H9 (cell line): ENCODE measurements around the gene ASTL. TPM values are rescaled to one million over a fixed set of nuclear protein-coding genes. Genes with fewer than 3 reads are reported as not detected.

Experiments
- DNase-seq: peaks from one replicate; pipeline ENCODE4 v3.0.0-alpha.2; 2017
- H2AFZ ChIP-seq: one replicate; pipeline ENCODE4 v1.6.1; 2013; ENCODE audit warnings: mild to moderate bottlenecking, low read length, control low read depth, moderate library complexity
- H2AK5ac ChIP-seq: 2 replicates; pipeline ENCODE4 v1.6.1; 2013; ENCODE audit warnings: low read length, control low read depth, mixed read lengths; ENCODE audit not compliant: insufficient read length
- H2BK120ac ChIP-seq: one replicate; pipeline ENCODE4 v1.6.1; 2013; ENCODE audit warnings: low read depth, mild to moderate bottlenecking, low read length, control low read depth, inconsistent platforms; ENCODE audit not compliant: poor library complexity, severe bottlenecking
- H2BK12ac ChIP-seq: 2 replicates; pipeline ENCODE4 v1.6.1; 2013; ENCODE audit warnings: low read length, control low read depth, mixed read lengths, low read depth; ENCODE audit not compliant: insufficient read length
- H2BK15ac ChIP-seq: 2 replicates; pipeline ENCODE4 v1.6.1; 2013; ENCODE audit warnings: low read depth, low read length, control low read depth
- H2BK20ac ChIP-seq: one replicate; pipeline ENCODE4 v1.6.1; 2013; ENCODE audit warnings: low read depth, mild to moderate bottlenecking, low read length, control low read depth, inconsistent platforms; ENCODE audit not compliant: poor library complexity, severe bottlenecking
- H2BK5ac ChIP-seq: 2 replicates; pipeline ENCODE4 v1.6.1; 2013; ENCODE audit warnings: low read length, control low read depth, mixed read lengths; ENCODE audit not compliant: insufficient read length
- H3K14ac ChIP-seq: 2 replicates; pipeline ENCODE4 v1.6.1; 2013; ENCODE audit warnings: low read length, control low read depth; ENCODE audit not compliant: insufficient read depth
- H3K18ac ChIP-seq: 2 replicates; pipeline ENCODE4 v1.6.1; 2013; ENCODE audit warnings: low read depth, mild to moderate bottlenecking, mixed read lengths, low read length, control low read depth; ENCODE audit not compliant: insufficient read length
- H3K23ac ChIP-seq: 2 replicates; pipeline ENCODE4 v1.6.1; 2013; ENCODE audit warnings: low read length, control low read depth, mixed read lengths, low read depth; ENCODE audit not compliant: insufficient read length
- H3K23me2 ChIP-seq: 2 replicates; pipeline ENCODE4 v1.6.1; 2013; ENCODE audit warnings: low read depth, mild to moderate bottlenecking, mixed read lengths, low read length, control low read depth; ENCODE audit not compliant: insufficient read length, poor library complexity, severe bottlenecking
- H3K27ac ChIP-seq: 2 replicates; pipeline ENCODE4 v1.5.1; 2013; ENCODE audit warnings: low read length, control low read depth, mixed read lengths, low read depth; ENCODE audit not compliant: insufficient read length
- H3K27me3 ChIP-seq: 2 replicates; pipeline ENCODE4 v1.6.1; 2013; ENCODE audit warnings: low read length, control low read depth, inconsistent platforms; ENCODE audit not compliant: insufficient read depth
- H3K4ac ChIP-seq: 2 replicates; pipeline ENCODE4 v1.6.1; 2013; ENCODE audit warnings: low read depth, mild to moderate bottlenecking, control low read depth, inconsistent platforms, low read length, moderate library complexity
- H3K4me1 ChIP-seq: 2 replicates; pipeline ENCODE4 v1.6.1; 2013; ENCODE audit warnings: low read length, control low read depth, inconsistent platforms; ENCODE audit not compliant: insufficient read depth
- H3K4me2 ChIP-seq: 2 replicates; pipeline ENCODE4 v1.6.1; 2013; ENCODE audit warnings: low read length, control low read depth, mixed read lengths; ENCODE audit not compliant: insufficient read length, insufficient read depth
- H3K56ac ChIP-seq: 2 replicates; pipeline ENCODE4 v1.6.1; 2013; ENCODE audit warnings: low read depth, mild to moderate bottlenecking, mixed read lengths, low read length, control low read depth; ENCODE audit not compliant: insufficient read length
- H3K79me1 ChIP-seq: 2 replicates; pipeline ENCODE4 v1.6.1; 2013; ENCODE audit warnings: low read depth, mild to moderate bottlenecking, moderate library complexity, low read length, control low read depth, inconsistent platforms; ENCODE audit not compliant: insufficient read depth, poor library complexity, severe bottlenecking
- H3K79me2 ChIP-seq: 2 replicates; pipeline ENCODE4 v1.6.1; 2013; ENCODE audit warnings: low read length, control low read depth, inconsistent platforms; ENCODE audit not compliant: insufficient read depth
- H3K9ac ChIP-seq: 2 replicates; pipeline ENCODE4 v1.6.1; 2013; ENCODE audit warnings: low read length, control low read depth, mixed read lengths; ENCODE audit not compliant: insufficient read length; ENCODE audit errors: extremely low read depth
- H3K9me3 ChIP-seq: one replicate; pipeline ENCODE4 v1.6.1; 2013; ENCODE audit warnings: low read depth, low read length, inconsistent platforms; ENCODE audit not compliant: control insufficient read depth
- H3T11ph ChIP-seq: one replicate; pipeline ENCODE4 v1.6.1; 2013; ENCODE audit warnings: mild to moderate bottlenecking, low read length, control low read depth, inconsistent platforms
- H4K20me1 ChIP-seq: one replicate; pipeline ENCODE4 v1.6.1; 2013; ENCODE audit not compliant: control insufficient read depth, insufficient read length, insufficient read depth
- H4K5ac ChIP-seq: 2 replicates; pipeline ENCODE4 v1.6.1; 2013; ENCODE audit warnings: low read depth, mild to moderate bottlenecking, mixed read lengths, low read length, control low read depth; ENCODE audit not compliant: insufficient read length
- H4K8ac ChIP-seq: replicated peaks from 2 replicates; pipeline ENCODE4 v1.6.1; 2013; ENCODE audit warnings: low read length, control low read depth, mixed read lengths, low read depth; ENCODE audit not compliant: insufficient read length
- H4K91ac ChIP-seq: 2 replicates; pipeline ENCODE4 v1.6.1; 2013; ENCODE audit warnings: low read depth, mild to moderate bottlenecking, moderate library complexity, mixed read lengths, low read length, control low read depth; ENCODE audit not compliant: insufficient read length
- H3K27ac Mint-ChIP-seq, 3 experiments: 2 replicates in 2 of 3; 3 replicates in 1 of 3; pipeline ENCODE4 v1.8.0; 2020 to 2021; ENCODE audit warnings: mixed read lengths in 3 of 3, mild to moderate bottlenecking in 1 of 3, moderate library complexity in 1 of 3
- H3K27me3 Mint-ChIP-seq: 2 replicates; pipeline ENCODE4 v1.8.0; 2021; ENCODE audit warnings: low read depth, mild to moderate bottlenecking, moderate library complexity, mixed read lengths
- H3K36me3 Mint-ChIP-seq, 3 experiments: 2 replicates in 2 of 3; 3 replicates in 1 of 3; pipeline ENCODE4 v1.8.0; 2020 to 2021; ENCODE audit warnings: low read depth in 3 of 3, mixed read lengths in 3 of 3; ENCODE audit not compliant: insufficient read depth in 1 of 3
- H3K4me1 Mint-ChIP-seq, 2 experiments: 2 replicates each; pipeline ENCODE4 v1.8.0; 2020; ENCODE audit warnings: mixed read lengths in 2 of 2
- H3K4me3 Mint-ChIP-seq, 2 experiments: 2 replicates in 1 of 2; 3 replicates in 1 of 2; pipeline ENCODE4 v1.8.0; 2020 to 2021; ENCODE audit warnings: mild to moderate bottlenecking in 2 of 2, mixed read lengths in 2 of 2, moderate library complexity in 1 of 2
- H3K9me3 Mint-ChIP-seq, 2 experiments: 2 replicates in 1 of 2; 3 replicates in 1 of 2; pipeline ENCODE4 v1.8.0; 2020; ENCODE audit warnings: mild to moderate bottlenecking in 2 of 2, mixed read lengths in 2 of 2, moderate library complexity in 1 of 2
- WGBS: extraction: QIAGEN DNeasy Blood & Tissue Kit; methylation state at CpG from one replicate; pipeline ENCODE4 v1.1.7; 2013; ENCODE audit warnings: missing lambda C conversion rate, low lambda C conversion rate, mixed read lengths; ENCODE audit not compliant: insufficient read length; ENCODE audit errors: extremely low coverage; 5-methylcytosine and 5-hydroxymethylcytosine counted together
- total RNA-seq: library from RNA; stranded (reverse); gene quantifications from 2 replicates; pipeline ENCODE4 v1.2.1, GENCODE V29; 2021
- TF ChIP-seq, protein P1 (sequence below): fragments of 200-600 bp; sonication (generic); conservative IDR thresholded peaks from 3 replicates; pipeline ENCODE4 v1.8.0; 2021; ENCODE audit warnings: antibody characterized with exemption, mild to moderate bottlenecking

Gene ASTL
- total RNA-seq, 1 experiment from 2014 or later: 0.81 TPM

DNA sequence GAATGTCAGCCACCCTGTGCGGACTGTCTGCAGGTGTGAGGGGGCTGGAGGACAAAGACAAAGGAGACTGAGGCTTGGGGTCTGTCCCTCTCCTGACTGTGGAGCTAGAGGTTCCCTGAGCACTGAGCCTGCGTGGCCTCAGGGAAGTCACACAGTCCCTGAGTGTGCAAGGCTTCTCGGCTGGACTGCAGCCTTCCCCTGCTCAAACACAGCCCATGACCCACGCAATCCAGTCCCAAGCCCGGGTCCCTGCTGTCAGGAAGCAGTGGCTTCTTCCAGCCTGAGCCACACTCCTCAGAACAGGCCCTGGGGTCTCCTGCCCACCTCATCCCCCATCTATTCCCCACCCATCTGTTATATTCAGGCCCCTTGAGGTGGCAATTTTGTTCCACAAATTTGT lies 2.7 kb downstream of the ASTL start:
- H3K36me3 Mint-ChIP-seq: no peaks in the 10 kb centered on the region
- H3K27ac Mint-ChIP-seq: no peak overlapping the region; a peak in 1 of 7 replicates
- Histone ChIP-seq H2BK120ac (no peak overlapping the region), H3K56ac (no peak overlapping the region), H3K9me3 (no peaks in the 10 kb centered on the region), H3T11ph (no peak overlapping the region), H3K18ac (no peak overlapping the region), H3K27ac (no peak overlapping the region), H4K8ac (no peak overlapping the region), H3K9ac (no peak overlapping the region), H3K4me1 (no peaks in the 10 kb centered on the region), H2BK15ac (no peak overlapping the region), H3K79me1 (no peaks in the 10 kb centered on the region), H4K20me1 (no peaks in the 10 kb centered on the region), H3K79me2 (no peaks in the 10 kb centered on the region), H3K4ac (no peak overlapping the region), H3K14ac (no peak overlapping the region; the same call in 1 of the 2 replicates), H2AFZ (no peak overlapping the region), H3K27me3 (no peaks in the 10 kb centered on the region), H2AK5ac (no peak overlapping the region), H2BK5ac (no peak overlapping the region), H3K23me2 (no peaks in the 10 kb centered on the region), H4K5ac (no peak overlapping the region), H2BK12ac (no peak overlapping the region), H3K23ac (no peak overlapping the region), H4K91ac (no peak overlapping the region), H2BK20ac (no peak overlapping the region), H3K4me2 (no peak overlapping the region)
- H3K4me3 Mint-ChIP-seq: no peak overlapping the region
- H3K9me3 Mint-ChIP-seq: no peaks in the 10 kb centered on the region
- H3K4me1 Mint-ChIP-seq: peaks cover 10 to 14% of the 10 kb centered on the region in 2 experiments
- TF ChIP-seq, protein P1, sequence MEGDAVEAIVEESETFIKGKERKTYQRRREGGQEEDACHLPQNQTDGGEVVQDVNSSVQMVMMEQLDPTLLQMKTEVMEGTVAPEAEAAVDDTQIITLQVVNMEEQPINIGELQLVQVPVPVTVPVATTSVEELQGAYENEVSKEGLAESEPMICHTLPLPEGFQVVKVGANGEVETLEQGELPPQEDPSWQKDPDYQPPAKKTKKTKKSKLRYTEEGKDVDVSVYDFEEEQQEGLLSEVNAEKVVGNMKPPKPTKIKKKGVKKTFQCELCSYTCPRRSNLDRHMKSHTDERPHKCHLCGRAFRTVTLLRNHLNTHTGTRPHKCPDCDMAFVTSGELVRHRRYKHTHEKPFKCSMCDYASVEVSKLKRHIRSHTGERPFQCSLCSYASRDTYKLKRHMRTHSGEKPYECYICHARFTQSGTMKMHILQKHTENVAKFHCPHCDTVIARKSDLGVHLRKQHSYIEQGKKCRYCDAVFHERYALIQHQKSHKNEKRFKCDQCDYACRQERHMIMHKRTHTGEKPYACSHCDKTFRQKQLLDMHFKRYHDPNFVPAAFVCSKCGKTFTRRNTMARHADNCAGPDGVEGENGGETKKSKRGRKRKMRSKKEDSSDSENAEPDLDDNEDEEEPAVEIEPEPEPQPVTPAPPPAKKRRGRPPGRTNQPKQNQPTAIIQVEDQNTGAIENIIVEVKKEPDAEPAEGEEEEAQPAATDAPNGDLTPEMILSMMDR: no peak
- DNase-seq: no peak
- no CpG with 5 or more reads among the region's 5 CpGs for WGBS
- peaks cover 12% of the 10 kb centered on the region for H3K27me3 Mint-ChIP-seq
